NT2/D1 (cell line): Measurements from ENCODE around the gene ATG2A.

ENCODE experiments used
- DNase-seq: peaks from one replicate; pipeline ENCODE4 v3.0.0-alpha.2; 2011; ENCODE audit warnings: low read depth, low spot score
- H3K27me3 ChIP-seq: 2 replicates; pipeline ENCODE4 v1.6.0; 2011; ENCODE audit warnings: mild to moderate bottlenecking; ENCODE audit not compliant: insufficient read length, insufficient read depth
- H3K36me3 ChIP-seq: 2 replicates; pipeline ENCODE4 v1.6.1; 2011; ENCODE audit warnings: mild to moderate bottlenecking, low read length, mixed read lengths; ENCODE audit not compliant: insufficient read depth, insufficient read length
- H3K4me1 ChIP-seq: 2 replicates; pipeline ENCODE4 v1.5.1; 2011; ENCODE audit not compliant: insufficient read depth, insufficient read length
- H3K4me3 ChIP-seq: 2 replicates; pipeline ENCODE4 v1.5.1; 2011; ENCODE audit warnings: low read depth; ENCODE audit not compliant: insufficient read length
- H3K9ac ChIP-seq: 2 replicates; pipeline ENCODE4 v1.6.0; 2011; ENCODE audit warnings: low read depth; ENCODE audit not compliant: insufficient read length
- H3K9me3 ChIP-seq: 2 replicates; pipeline ENCODE4 v1.5.1; 2011; ENCODE audit warnings: mild to moderate bottlenecking, low read length; ENCODE audit not compliant: insufficient read depth
- SUZ12 ChIP-seq: IDR thresholded peaks from 2 replicates; pipeline ENCODE4 v1.6.1; 2011; ENCODE audit not compliant: insufficient read length, insufficient read depth; ENCODE audit errors: extremely low read depth
- YY1 ChIP-seq: IDR thresholded peaks from 2 replicates; pipeline ENCODE4 v1.6.1; 2011; ENCODE audit not compliant: insufficient read length, insufficient read depth
- ZNF274 ChIP-seq: IDR thresholded peaks from 2 replicates; pipeline ENCODE4 v1.6.1; 2011; ENCODE audit warnings: mild to moderate bottlenecking, low read depth, low read length

Gene ATG2A

GRCh38 chr11:64876835-64877341, 40.1 kb downstream of the ATG2A start:
- peak overlapping the region; percentile 97 for H3K9ac ChIP-seq
- H3K9me3 ChIP-seq, result no peaks in the 10 kb centered on the region
- H3K4me1 ChIP-seq, result peaks cover 5% of the 10 kb centered on the region
- TF ChIP-seq SUZ12 (no peak), YY1 (no peak), ZNF274 (no peak)
- DNase-seq, result no peak
- H3K36me3 ChIP-seq, result peaks cover 40% of the 10 kb centered on the region
- H3K27me3 ChIP-seq, result peaks cover 4% of the 10 kb centered on the region
- H3K4me3 ChIP-seq, result peak overlapping the region; percentile 96

GRCh38 chr11:64876229-64876750, 40.7 kb downstream of the ATG2A start:
- Histone ChIP-seq H3K9ac (peak overlapping the region; percentile 18), H3K9me3 (no peaks in the 10 kb centered on the region), H3K4me3 (no peak overlapping the region), H3K36me3 (peaks cover 46% of the 10 kb centered on the region), H3K4me1 (peaks cover 5% of the 10 kb centered on the region), H3K27me3 (peaks cover 4% of the 10 kb centered on the region)
- no peak for DNase-seq
- no peak for TF ChIP-seq ZNF274
- TF ChIP-seq SUZ12, result no peak
- no peak for TF ChIP-seq YY1

DNA sequence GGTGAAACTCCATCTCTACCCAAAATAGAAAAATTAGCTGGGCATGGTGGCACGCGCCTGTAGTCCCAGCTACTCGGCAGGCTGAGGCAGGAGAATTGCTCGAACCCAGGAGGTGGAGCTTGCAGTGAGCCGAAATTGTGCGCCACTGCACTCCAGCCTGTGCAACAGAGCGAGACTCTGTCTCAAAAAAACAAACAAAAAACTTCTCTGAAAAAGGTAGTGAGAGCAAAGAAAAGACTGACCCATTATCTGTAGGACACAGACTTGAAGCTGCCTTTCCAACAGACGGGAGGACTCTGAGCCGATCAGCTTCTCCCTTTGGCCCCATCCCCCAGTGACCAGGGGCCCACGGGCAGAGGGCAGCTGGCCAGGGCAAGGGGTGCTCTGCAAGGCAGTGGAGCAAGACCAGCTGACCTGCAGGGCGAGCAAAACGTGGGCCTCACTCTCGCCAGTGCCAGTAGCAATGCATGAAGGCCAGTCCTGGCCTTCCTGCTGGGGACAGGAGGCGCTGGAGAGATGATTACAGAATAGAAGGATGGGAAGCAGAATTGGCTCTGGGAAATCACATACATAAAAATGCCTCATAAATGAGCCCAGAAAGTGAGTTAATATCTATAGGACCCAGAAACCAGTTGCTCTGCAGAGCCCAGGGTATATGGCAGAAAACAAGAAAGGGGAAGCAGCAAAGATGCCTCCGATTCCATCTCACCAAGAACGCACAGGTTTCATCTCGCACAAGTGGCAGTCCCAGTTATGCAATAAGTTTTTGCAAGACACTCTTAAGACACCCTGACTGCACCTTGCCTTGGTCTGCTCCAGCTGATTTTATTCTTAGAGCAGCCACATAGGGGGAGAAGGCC, 41.4 kb downstream of the ATG2A start:
- no peak for TF ChIP-seq ZNF274
- no peak for TF ChIP-seq YY1
- no peak for TF ChIP-seq SUZ12
- no peak for DNase-seq
- H3K9me3 ChIP-seq, result no peaks in the 10 kb centered on the region
- peaks cover 4% of the 10 kb centered on the region for H3K27me3 ChIP-seq
- no peak overlapping the region for H3K9ac ChIP-seq
- no peak overlapping the region for H3K4me3 ChIP-seq
- peaks cover 53% of the 10 kb centered on the region for H3K36me3 ChIP-seq
- H3K4me1 ChIP-seq, result peaks cover 7% of the 10 kb centered on the region

GRCh38 chr11:64874308-64875240, 42.4 kb downstream of the ATG2A start:
- peaks cover 63% of the 10 kb centered on the region for H3K36me3 ChIP-seq
- peaks cover 18% of the 10 kb centered on the region for H3K4me1 ChIP-seq
- H3K9ac ChIP-seq, result no peak overlapping the region
- TF ChIP-seq ZNF274 (no peak), YY1 (no peak), SUZ12 (no peak)
- no peak for DNase-seq
- H3K27me3 ChIP-seq, result peaks cover 4% of the 10 kb centered on the region
- H3K4me3 ChIP-seq, result no peak overlapping the region
- no peaks in the 10 kb centered on the region for H3K9me3 ChIP-seq

DNA sequence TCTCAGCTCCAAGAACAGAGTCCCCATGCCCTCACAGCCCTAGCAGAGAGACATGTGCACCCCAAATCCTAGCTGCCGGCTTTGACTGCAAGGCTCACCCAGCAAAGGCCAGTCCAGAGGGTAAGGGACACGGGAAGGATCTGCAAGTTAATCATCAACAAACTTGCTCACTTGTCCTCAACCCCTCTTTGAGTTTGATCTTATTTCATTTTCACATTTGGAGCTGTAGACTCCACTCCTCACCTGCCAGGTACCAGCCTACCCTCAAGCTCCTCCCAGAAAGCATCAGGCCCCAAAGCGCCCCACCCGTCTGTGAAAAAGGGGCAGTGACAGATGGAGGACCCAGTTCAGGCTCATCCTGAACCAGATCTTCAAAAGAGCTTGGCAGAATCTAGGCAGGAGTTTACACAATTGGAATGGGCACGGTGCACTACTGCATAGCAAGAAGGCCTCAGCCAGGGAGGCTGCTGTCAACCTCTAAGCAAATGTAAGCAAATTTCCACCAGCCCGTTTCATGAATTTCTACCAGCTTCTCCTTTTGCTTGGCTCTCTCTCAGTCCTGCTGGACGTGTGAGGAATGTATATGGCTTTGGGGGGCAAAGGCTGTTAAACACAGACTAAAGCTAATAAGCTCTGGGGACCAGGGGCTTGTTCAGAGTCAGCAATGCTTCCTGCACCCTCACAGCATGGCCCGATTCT, 44.1 kb downstream of the ATG2A start:
- Histone ChIP-seq H3K4me1 (peaks cover 20% of the 10 kb centered on the region), H3K9ac (no peak overlapping the region), H3K9me3 (no peaks in the 10 kb centered on the region), H3K36me3 (peaks cover 78% of the 10 kb centered on the region), H3K27me3 (peaks cover 2% of the 10 kb centered on the region), H3K4me3 (no peak overlapping the region)
- TF ChIP-seq SUZ12, result no peak
- TF ChIP-seq ZNF274, result no peak
- no peak for TF ChIP-seq YY1
- DNase-seq, result no peak

- DNase-seq, result no peak
- TF ChIP-seq ZNF274 (no peak), SUZ12 (no peak), YY1 (no peak)
- H3K36me3 ChIP-seq, result peaks cover 83% of the 10 kb centered on the region
- peaks cover 15% of the 10 kb centered on the region for H3K4me1 ChIP-seq
- H3K9me3 ChIP-seq, result no peaks in the 10 kb centered on the region
- no peak overlapping the region for H3K4me3 ChIP-seq
- H3K27me3 ChIP-seq, result no peaks in the 10 kb centered on the region
- H3K9ac ChIP-seq, result no peak overlapping the region
Observed at GRCh38 chr11:64871492-64871891, 45.5 kb downstream of the ATG2A start.
